HL-60 (cell line): ENCODE measurements around the gene COL20A1.

Experiments used
- DNase-seq, 2 experiments: peaks; one replicate each; pipeline ENCODE4 v3.0.0-alpha.2; 2010 to 2020; ENCODE audit warnings: low read depth in 1 of 2, low spot score in 1 of 2
- H3K27ac ChIP-seq: fragments of 250-450 bp; sonication (Bioruptor Pico); replicated peaks from 2 replicates; pipeline ENCODE4 v1.5.1; 2020; ENCODE audit warnings: mild to moderate bottlenecking, moderate library complexity
- H3K27me3 ChIP-seq: fragments of 250-450 bp; sonication (Bioruptor Pico); 2 replicates; pipeline ENCODE4 v1.5.1; 2021; ENCODE audit warnings: mild to moderate bottlenecking, moderate library complexity; ENCODE audit not compliant: insufficient read depth, poor library complexity, severe bottlenecking
- H3K4me3 ChIP-seq: replicated peaks from 2 replicates; pipeline ENCODE4 v1.5.1; 2011; ENCODE audit warnings: mild to moderate bottlenecking, control low read depth, low read length; ENCODE audit not compliant: insufficient read depth
- GABPA ChIP-seq: IDR thresholded peaks from 2 replicates; pipeline ENCODE4 v1.6.1; 2012; ENCODE audit warnings: low read depth
- POLR2AphosphoS5 ChIP-seq: IDR thresholded peaks from 2 replicates; pipeline ENCODE4 v1.6.1; 2012; ENCODE audit warnings: low read depth
- SPI1 ChIP-seq: IDR thresholded peaks from 2 replicates; pipeline ENCODE4 v1.6.1; 2012; ENCODE audit warnings: low read depth, mild to moderate bottlenecking, borderline replicate concordance
- TF ChIP-seq, protein P1 (sequence below): IDR thresholded peaks from 2 replicates; pipeline ENCODE4 v1.6.1; 2012; ENCODE audit warnings: low read depth; ENCODE audit not compliant: insufficient replicate concordance
- TF ChIP-seq, protein P2 (sequence below): IDR thresholded peaks from one replicate; pipeline ENCODE4 v1.5.1; 2011; ENCODE audit warnings: low read length, control low read depth, inconsistent platforms; ENCODE audit not compliant: insufficient read depth

Gene COL20A1

GRCh38 chr20:63295018-63295417, 2.0 kb downstream of the COL20A1 start:
- no peak for DNase-seq

DNA sequence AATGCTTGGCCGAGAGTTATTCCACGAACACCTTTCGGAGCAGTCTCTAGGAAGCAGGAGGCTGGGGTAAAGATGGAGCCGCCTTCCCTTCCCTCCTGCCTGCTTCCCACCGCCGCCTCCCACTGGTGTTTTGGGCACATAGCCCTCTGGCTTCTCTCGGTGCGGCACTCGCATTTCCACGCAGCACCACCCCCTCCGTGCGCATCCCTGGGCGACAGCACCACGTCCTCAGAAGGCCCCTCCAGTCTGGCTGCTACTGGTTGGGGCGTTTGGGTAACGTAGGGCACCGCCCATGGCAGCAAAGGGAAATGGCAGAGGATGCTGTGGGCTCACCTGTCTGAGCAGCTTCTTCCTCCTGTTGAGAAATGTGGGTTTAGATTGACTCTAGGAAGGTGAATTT, 2.4 kb downstream of the COL20A1 start:
- Histone ChIP-seq H3K4me3 (no peak overlapping the region), H3K27me3 (peaks cover 20% of the 10 kb centered on the region), H3K27ac (no peak overlapping the region)
- TF ChIP-seq GABPA (no peak), POLR2AphosphoS5 (no peak), SPI1 (no peak)
- TF ChIP-seq, protein P1, sequence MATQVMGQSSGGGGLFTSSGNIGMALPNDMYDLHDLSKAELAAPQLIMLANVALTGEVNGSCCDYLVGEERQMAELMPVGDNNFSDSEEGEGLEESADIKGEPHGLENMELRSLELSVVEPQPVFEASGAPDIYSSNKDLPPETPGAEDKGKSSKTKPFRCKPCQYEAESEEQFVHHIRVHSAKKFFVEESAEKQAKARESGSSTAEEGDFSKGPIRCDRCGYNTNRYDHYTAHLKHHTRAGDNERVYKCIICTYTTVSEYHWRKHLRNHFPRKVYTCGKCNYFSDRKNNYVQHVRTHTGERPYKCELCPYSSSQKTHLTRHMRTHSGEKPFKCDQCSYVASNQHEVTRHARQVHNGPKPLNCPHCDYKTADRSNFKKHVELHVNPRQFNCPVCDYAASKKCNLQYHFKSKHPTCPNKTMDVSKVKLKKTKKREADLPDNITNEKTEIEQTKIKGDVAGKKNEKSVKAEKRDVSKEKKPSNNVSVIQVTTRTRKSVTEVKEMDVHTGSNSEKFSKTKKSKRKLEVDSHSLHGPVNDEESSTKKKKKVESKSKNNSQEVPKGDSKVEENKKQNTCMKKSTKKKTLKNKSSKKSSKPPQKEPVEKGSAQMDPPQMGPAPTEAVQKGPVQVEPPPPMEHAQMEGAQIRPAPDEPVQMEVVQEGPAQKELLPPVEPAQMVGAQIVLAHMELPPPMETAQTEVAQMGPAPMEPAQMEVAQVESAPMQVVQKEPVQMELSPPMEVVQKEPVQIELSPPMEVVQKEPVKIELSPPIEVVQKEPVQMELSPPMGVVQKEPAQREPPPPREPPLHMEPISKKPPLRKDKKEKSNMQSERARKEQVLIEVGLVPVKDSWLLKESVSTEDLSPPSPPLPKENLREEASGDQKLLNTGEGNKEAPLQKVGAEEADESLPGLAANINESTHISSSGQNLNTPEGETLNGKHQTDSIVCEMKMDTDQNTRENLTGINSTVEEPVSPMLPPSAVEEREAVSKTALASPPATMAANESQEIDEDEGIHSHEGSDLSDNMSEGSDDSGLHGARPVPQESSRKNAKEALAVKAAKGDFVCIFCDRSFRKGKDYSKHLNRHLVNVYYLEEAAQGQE, result no peak
- TF ChIP-seq, protein P2, sequence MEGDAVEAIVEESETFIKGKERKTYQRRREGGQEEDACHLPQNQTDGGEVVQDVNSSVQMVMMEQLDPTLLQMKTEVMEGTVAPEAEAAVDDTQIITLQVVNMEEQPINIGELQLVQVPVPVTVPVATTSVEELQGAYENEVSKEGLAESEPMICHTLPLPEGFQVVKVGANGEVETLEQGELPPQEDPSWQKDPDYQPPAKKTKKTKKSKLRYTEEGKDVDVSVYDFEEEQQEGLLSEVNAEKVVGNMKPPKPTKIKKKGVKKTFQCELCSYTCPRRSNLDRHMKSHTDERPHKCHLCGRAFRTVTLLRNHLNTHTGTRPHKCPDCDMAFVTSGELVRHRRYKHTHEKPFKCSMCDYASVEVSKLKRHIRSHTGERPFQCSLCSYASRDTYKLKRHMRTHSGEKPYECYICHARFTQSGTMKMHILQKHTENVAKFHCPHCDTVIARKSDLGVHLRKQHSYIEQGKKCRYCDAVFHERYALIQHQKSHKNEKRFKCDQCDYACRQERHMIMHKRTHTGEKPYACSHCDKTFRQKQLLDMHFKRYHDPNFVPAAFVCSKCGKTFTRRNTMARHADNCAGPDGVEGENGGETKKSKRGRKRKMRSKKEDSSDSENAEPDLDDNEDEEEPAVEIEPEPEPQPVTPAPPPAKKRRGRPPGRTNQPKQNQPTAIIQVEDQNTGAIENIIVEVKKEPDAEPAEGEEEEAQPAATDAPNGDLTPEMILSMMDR, result no peak
- no peak for DNase-seq

More at GRCh38 chr20:63295018-63295417, 2.0 kb downstream of the COL20A1 start:
- Histone ChIP-seq H3K4me3 (no peak overlapping the region), H3K27ac (no peak overlapping the region), H3K27me3 (peaks cover 20% of the 10 kb centered on the region)
- TF ChIP-seq, protein P1, result no peak
- no peak for TF ChIP-seq SPI1
- TF ChIP-seq POLR2AphosphoS5, result no peak
- TF ChIP-seq, protein P2, result no peak
- TF ChIP-seq GABPA, result no peak

DNA sequence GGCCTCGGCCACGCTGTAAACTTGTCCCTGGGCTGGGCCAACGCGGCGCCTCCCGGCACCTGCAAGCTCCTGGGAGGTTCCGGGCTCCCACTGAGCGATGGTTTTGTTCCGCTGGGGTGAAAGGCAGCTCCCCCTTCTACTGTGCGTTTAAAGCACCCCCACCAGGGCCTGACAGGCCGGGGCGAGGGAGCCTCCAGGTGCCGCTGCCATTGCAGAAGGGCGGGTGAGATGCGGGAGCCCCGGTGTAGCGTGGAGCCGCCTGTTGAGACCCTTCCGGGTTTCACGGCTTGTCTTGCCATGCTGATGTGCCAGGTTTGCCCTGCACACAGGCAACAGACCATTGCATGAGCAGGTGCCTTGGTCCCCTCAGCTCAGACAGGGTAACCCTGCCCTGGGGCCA, 2.9 kb downstream of the COL20A1 start:
- DNase-seq, result no peak
- TF ChIP-seq SPI1, result no peak
- TF ChIP-seq POLR2AphosphoS5, result no peak
- TF ChIP-seq GABPA, result no peak
- TF ChIP-seq, protein P2, result no peak
- TF ChIP-seq, protein P1, result no peak
- Histone ChIP-seq H3K4me3 (no peak overlapping the region), H3K27ac (no peak overlapping the region), H3K27me3 (peaks cover 22% of the 10 kb centered on the region)
